Measurements from ENCODE around the gene UGT1A3.
"Not testable (repeated sequence)": the region's sequence is repeated elsewhere in the genome, so short reads cannot be mapped to it uniquely, and the experiment has no call there.

The UGT1A3 gene

DNA sequence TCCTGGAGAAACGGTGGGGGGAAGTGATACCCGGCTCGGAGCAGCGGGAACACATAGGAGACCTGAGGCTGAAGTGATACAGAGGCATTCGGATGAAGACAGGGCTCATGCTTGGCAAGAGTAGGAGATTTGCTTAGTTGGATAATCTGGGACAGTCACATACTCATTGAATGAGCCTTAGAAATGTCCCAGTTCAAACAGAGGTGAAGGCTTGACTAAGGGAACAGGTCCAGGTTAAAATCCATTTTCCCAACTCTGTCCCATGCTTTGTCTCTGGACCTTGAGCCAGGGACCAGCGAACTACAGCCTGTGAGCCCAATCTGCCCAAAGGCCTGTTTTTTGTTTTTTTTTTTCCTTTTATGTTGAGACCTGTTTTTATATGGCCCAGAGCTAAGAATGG lies 34.9 kb upstream of the UGT1A3 start:
- DNase-seq (ENCODE audit: low read depth in 1 of 2, low spot score in 1 of 2) = no peak
- in situ Hi-C loops (cut with HindIII; ENCODE audit: low pct_unique_long_range_greater_than_20kb, low sequenced_read_pairs) = no loop called here
- TF ChIP-seq JUND (IDR thresholded peaks at IDR 0.05; ENCODE audit: low read depth) = no peak

DNA sequence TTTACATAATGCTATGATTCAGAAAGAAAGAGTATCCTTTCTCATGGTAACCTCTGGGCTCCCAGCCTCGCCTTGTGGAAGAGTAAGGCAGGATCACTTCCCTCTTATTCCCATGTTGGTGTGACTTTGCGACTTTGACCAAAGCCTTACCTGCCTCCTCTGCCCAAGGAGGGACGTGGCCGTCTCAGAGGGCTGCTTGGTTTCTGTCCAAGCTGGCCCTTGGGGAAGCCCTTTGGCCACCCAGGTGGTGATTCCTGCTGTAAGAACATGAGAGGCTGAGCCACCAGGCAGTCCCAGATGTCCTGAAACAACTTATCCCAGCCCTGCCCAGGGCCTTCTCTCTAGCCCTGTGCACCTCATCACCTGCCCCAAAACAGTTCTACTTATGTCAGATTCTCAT lies 30.1 kb upstream of the UGT1A3 start:
- TF ChIP-seq JUND (IDR thresholded peaks at IDR 0.05; ENCODE audit: low read depth) = no peak
- in situ Hi-C loops (cut with HindIII; ENCODE audit: low pct_unique_long_range_greater_than_20kb, low sequenced_read_pairs) = no loop called here

DNA sequence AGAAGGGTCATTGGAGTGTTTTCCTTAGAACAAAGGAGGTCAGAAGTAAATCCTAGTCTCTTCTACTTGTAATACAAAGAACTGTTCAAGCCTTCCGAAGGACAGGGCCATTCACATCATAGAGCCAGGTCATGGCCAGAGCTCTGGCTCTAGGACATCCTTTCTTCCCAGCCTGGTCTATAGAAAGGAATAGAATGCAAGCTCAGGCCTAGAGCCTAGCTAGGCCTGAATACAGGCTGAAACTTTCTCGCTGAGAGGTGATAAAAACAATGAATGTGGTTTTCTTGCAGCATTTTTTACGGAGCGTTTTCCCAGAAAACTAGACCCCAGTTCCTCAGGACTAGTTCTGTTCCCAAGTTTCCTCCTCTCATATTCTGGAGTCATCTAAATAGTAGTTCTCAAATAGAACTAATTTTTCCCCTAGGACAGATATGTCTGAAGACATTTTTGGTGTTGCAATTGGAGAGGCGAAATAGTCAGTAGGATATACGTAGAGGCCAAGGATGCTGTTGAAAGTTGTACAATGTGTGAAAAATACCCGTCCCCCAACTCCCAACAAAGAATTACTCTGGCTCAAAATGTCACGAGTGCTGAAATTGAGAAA lies 29.3 kb upstream of the UGT1A3 start:
- DNase-seq (ENCODE audit: low read depth in 1 of 2, low spot score in 1 of 2) = no peak
- in situ Hi-C loops (cut with HindIII; ENCODE audit: low pct_unique_long_range_greater_than_20kb, low sequenced_read_pairs) = no loop called here
- TF ChIP-seq JUND (IDR thresholded peaks at IDR 0.05; ENCODE audit: low read depth) = no peak

More for the DNA sequence above, 30.1 kb upstream of the UGT1A3 start:
- no peak for DNase-seq (ENCODE audit: low read depth in 1 of 2, low spot score in 1 of 2)

DNA sequence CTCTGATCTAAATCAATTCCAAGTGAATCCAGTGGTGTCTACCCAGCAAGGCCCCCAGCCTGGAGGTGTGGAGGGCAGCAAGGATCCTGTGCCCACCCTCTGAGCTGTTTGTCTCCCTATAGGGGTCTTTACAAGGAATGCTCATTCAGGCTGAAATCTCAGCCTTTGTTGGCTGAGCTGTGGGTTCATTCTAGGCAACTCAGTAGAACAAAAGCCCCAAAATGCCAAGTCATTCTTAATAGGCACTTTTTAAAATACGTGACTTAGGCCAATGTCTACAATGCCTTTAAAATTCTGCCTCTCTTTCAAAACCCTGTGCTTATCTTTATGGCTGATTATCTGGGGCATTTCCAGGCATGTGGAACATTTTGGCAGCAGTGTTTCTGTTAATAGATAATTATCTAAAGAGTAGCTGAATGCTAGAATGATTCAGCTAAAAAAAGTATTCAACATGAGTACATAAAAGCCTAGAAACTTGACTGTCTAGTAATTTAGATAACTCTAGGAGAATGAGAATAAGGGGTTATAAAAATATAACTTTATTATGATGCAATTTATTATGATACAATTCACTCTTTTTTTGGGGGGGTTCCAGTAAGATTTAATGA lies 28.7 kb upstream of the UGT1A3 start:
- in situ Hi-C loops (cut with HindIII; ENCODE audit: low pct_unique_long_range_greater_than_20kb, low sequenced_read_pairs) = no loop called here
- DNase-seq (ENCODE audit: low read depth in 1 of 2, low spot score in 1 of 2) = no peak
- no peak for TF ChIP-seq JUND (IDR thresholded peaks at IDR 0.05; ENCODE audit: low read depth)

DNA sequence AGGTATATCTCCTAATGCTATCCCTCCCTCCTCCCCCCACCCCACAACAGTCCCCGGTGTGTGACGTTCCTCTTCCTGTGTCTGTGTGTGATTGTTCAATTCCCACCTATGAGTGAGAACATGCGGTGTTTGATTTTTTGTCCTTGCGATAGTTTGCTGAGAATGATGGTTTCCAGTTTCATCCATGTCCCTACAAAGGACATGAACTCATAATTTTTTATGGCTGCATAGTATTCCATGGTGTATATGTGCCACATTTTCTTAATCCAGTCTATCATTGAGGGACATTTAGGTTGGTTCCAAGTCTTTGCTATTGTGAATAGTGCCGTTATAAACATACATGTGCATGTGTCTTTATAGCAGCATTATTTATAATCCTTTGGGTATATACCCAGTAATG lies 28.0 kb upstream of the UGT1A3 start:
- in situ Hi-C loops (cut with HindIII; ENCODE audit: low pct_unique_long_range_greater_than_20kb, low sequenced_read_pairs); DNase-seq (ENCODE audit: low read depth in 1 of 2, low spot score in 1 of 2): not testable (repeated sequence)

DNA sequence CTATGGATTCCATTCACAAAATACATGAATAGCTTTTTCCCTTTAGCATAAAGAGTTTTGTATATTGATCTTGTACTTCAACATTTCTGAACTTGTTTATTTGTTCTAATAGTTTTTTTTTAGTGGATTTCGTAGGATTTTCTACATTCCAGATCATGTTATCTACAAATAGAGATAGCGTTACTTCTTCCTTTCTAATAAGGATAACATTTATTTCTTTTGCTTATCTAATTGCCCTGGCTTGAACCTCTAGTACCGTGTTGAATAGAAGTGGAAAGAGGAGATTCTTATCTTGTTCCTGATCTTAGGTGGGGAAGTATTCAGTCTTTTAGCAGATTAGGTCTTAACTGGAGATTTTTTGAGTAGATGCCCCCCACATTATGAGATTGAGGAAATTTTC lies 26.6 kb upstream of the UGT1A3 start:
- TF ChIP-seq JUND (IDR thresholded peaks at IDR 0.05; ENCODE audit: low read depth) = no peak
- DNase-seq (ENCODE audit: low read depth in 1 of 2, low spot score in 1 of 2) = no peak
- in situ Hi-C loops (cut with HindIII; ENCODE audit: low pct_unique_long_range_greater_than_20kb, low sequenced_read_pairs) = no loop called here

DNA sequence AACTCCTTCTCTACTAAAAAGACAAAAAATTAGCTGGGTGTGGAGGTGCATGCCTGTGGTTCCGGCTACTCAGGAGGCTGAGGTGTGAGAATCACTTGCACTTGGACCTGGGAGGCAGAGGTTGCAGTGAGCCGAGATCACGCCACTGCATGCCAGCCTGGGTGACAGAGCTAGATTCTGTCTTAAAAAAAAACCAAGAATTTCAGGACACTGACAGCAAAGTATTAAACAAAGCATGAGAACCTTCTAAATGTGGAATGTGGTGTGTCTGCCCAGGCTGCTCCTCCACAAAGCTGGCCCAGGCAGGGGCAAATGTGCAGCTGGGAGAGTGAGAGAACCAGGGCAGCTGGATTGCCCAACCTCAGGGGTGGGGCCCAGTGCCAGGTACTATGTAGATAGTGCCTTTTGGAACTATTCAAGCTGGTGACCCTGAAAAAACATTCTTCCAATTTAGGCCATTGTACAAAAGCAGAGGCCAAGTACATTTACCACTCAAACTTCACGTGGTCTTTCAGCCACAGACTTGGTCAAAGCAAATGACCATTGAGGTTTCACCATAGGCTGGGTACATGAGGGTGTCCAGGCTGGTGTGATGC lies 22.8 kb upstream of the UGT1A3 start:
- TF ChIP-seq JUND (IDR thresholded peaks at IDR 0.05; ENCODE audit: low read depth) = no peak
- DNase-seq (ENCODE audit: low read depth in 1 of 2, low spot score in 1 of 2) = no peak
- in situ Hi-C loops (cut with HindIII; ENCODE audit: low pct_unique_long_range_greater_than_20kb, low sequenced_read_pairs) = no loop called here

DNA sequence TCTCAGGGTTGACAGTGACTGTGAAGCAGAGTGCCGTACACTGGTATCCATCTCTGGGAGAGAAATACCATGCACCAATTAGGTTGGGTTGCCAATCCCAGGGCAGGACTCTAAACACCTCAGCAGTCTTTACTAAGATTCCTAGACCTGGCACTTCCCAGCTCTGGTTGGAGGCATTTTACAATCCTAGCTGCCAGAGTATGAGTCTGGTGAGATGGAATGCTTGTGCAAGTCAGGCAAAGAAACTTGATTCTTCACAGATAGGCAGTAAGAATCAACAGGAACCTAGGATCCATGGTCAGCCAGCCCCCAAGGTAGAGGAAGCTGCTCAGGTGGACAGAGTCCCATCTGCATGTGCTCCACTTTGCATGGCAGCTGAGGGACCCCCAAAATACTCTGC lies 22.1 kb upstream of the UGT1A3 start:
- no peak for DNase-seq (ENCODE audit: low read depth in 1 of 2, low spot score in 1 of 2)
- no peak for TF ChIP-seq JUND (IDR thresholded peaks at IDR 0.05; ENCODE audit: low read depth)
- in situ Hi-C loops (cut with HindIII; ENCODE audit: low pct_unique_long_range_greater_than_20kb, low sequenced_read_pairs) = no loop called here

DNA sequence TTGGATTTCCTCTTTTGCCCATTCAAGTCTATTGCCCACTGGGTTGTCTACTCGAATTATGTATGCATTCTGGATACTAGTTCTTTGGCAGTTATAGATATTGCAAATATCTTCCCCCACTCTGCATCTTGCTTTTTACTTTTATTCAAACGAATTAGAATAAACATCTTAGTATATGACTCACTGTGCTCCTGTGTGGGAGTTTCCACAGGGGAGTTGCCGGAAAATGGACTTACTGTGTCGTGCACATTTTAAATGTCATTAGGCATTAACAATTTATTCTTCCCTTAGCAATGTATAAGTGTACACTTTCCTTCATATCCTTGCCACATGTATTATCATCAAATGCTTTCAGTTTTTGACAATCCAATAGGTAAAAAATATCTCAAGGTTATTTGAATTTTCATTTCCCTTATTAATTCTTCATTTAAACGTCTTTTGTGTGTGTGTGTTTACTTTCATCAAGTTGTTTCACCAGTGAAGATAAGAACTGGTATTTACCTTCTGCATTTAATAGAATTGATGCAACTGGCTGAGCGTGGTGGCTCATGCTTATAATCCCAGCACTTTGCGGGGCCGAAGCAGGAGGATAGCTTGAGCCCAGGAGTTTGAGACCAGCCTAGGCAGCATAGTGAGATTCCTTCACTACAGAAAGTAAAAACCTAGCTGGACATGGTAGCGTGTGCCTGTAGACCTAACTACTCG lies 20.8 kb upstream of the UGT1A3 start:
- TF ChIP-seq JUND (IDR thresholded peaks at IDR 0.05; ENCODE audit: low read depth) = no peak
- in situ Hi-C loops (cut with HindIII; ENCODE audit: low pct_unique_long_range_greater_than_20kb, low sequenced_read_pairs) = no loop called here
- DNase-seq (ENCODE audit: low read depth in 1 of 2, low spot score in 1 of 2) = no peak

DNA sequence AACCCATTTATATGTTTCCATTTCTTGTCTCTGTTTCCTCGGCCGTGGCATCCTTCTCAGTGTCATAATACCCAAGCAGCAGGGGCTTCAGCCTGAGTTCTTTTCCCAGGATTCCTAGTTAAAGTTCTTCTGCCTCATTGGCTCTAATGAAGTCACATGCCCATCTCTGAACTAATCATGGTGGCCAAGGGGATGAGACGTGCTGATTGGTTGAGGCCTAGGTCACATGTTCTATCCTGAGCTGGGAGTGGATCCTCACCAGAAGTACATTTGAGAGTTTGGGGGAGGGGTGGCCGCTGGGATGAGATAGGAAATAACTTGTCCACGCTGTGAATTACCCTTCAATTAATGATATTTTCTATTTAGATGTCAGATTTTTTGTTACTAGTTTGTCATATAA lies 19.9 kb upstream of the UGT1A3 start:
- peak in 1 of 2 experiments; percentile 7 for DNase-seq (ENCODE audit: low read depth in 1 of 2, low spot score in 1 of 2)
- TF ChIP-seq JUND (IDR thresholded peaks at IDR 0.05; ENCODE audit: low read depth) = no peak
- in situ Hi-C loops (cut with HindIII; ENCODE audit: low pct_unique_long_range_greater_than_20kb, low sequenced_read_pairs) = no loop called here

DNA sequence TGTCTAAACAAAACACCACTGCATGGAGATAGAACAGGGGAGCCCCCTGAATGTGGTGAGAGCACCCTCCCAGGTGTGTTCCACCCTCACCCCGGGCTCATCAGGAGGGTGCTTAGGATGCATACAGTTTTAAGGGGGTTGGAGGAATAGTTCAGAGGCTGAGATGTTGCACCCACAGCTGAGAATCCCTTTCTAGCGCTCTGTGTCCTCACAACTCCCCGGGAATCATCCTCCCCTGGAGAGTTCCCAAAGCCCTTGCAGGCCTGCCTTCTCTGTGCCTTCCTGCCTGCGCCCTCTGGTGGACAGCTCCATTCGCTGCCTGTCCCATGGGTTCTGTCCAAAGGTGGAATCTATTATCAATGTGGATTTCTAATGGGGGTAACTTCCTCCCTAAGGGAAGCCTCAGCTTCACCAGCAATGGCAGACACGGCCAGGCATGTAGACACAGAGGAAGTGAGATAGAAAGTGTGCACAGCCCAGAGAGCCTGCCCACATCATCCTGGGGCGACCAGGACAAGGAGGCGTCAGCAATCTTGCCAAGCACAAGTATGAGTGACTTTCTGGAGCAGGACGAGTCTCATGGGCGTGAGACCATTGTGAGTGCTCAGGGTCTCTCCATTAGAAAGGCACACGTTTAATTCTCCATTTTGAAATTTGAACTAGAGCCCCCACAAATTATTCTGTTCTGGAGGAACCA lies 17.4 kb upstream of the UGT1A3 start:
- in situ Hi-C loops (cut with HindIII; ENCODE audit: low pct_unique_long_range_greater_than_20kb, low sequenced_read_pairs) = no loop called here
- no peak for TF ChIP-seq JUND (IDR thresholded peaks at IDR 0.05; ENCODE audit: low read depth)
- peak; percentile 23 to 73 for DNase-seq (ENCODE audit: low read depth in 1 of 2, low spot score in 1 of 2)

DNA sequence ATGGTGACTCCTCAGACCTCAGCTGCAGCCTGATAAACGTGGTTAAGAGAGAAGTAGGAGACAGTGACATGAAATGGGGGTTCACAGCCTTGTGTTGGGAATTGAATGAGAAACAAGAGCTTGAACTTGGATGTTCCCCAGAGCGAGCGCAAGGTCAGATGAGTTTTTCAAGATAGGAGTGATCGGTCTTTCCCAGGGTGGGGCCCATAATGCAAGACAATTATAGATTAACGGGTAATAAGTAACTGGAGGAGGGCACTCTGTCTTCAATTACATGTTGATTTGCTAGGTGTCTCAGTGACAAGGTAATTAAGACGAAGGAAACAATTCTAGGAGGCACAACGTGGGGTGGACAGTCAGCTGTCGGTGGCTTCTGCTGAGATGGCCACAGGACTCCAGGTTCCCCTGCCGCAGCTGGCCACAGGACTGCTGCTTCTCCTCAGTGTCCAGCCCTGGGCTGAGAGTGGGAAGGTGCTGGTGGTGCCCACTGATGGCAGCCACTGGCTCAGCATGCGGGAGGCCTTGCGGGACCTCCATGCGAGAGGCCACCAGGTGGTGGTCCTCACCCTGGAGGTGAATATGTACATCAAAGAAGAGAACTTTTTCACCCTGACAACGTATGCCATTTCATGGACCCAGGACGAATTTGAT lies 16.1 kb upstream of the UGT1A3 start, which contains the start of gene UGT1A5:
Gene UGT1A5, plus strand, starts transcription at position 297 of the 651 bp plus-strand sequence. Its CDS starts 85 bp downstream, at position 382.
- TF ChIP-seq JUND (IDR thresholded peaks at IDR 0.05; ENCODE audit: low read depth) = no peak
- no peak for DNase-seq (ENCODE audit: low read depth in 1 of 2, low spot score in 1 of 2)
- in situ Hi-C loops (cut with HindIII; ENCODE audit: low pct_unique_long_range_greater_than_20kb, low sequenced_read_pairs) = no loop called here
